Parathyroid adenoma (tissue), 2 donors: ENCODE results near the gene STAMBPL1.

Experiments used
- H2AFZ ChIP-seq: fragments of 300-600 bp; sonication (generic); one replicate; pipeline ENCODE4 v1.7.0; 2017; ENCODE audit warnings: antibody characterized with exemption, mild to moderate bottlenecking
- H3K27ac ChIP-seq: fragments of 300-600 bp; sonication (generic); one replicate; pipeline ENCODE4 v1.7.0; 2017
- H3K27me3 ChIP-seq: fragments of 300-600 bp; sonication (generic); one replicate; pipeline ENCODE4 v1.7.0; 2017; ENCODE audit warnings: low read length; ENCODE audit not compliant: control insufficient read depth, insufficient read depth
- H3K36me3 ChIP-seq: fragments of 300-600 bp; sonication (generic); one replicate; pipeline ENCODE4 v1.7.0; 2017; ENCODE audit warnings: low read length; ENCODE audit not compliant: control insufficient read depth, insufficient read depth
- H3K4me1 ChIP-seq: fragments of 300-600 bp; sonication (generic); one replicate; pipeline ENCODE4 v1.7.0; 2017; ENCODE audit warnings: control low read depth
- H3K4me2 ChIP-seq: fragments of 300-600 bp; sonication (generic); one replicate; pipeline ENCODE4 v1.7.0; 2017; ENCODE audit warnings: low read length
- H3K4me3 ChIP-seq: fragments of 300-600 bp; sonication (generic); one replicate; pipeline ENCODE4 v1.7.0; 2017; ENCODE audit warnings: low read depth, low read length
- H3K79me2 ChIP-seq: fragments of 300-600 bp; sonication (generic); one replicate; pipeline ENCODE4 v1.7.0; 2017; ENCODE audit warnings: control low read depth
- H3K9ac ChIP-seq: fragments of 300-600 bp; sonication (generic); one replicate; pipeline ENCODE4 v1.7.0; 2017; ENCODE audit warnings: mild to moderate bottlenecking
- H3K9me3 ChIP-seq: fragments of 300-600 bp; sonication (generic); one replicate; pipeline ENCODE4 v1.7.0; 2017; ENCODE audit warnings: low read length; ENCODE audit not compliant: control insufficient read depth
- TF ChIP-seq, protein P1 (sequence below): fragments of 300-600 bp; sonication (generic); IDR thresholded peaks from one replicate; pipeline ENCODE4 v1.7.0; 2017; ENCODE audit warnings: antibody characterized with exemption, mild to moderate bottlenecking
- donor health status: primary hyperparathyroidism.

The STAMBPL1 gene

GRCh38 chr10:88853155-88853881 is 26.7 kb upstream of the STAMBPL1 start:
- H3K9ac ChIP-seq, result no peak overlapping the region
- no peaks in the 10 kb centered on the region for H3K27me3 ChIP-seq
- no peaks in the 10 kb centered on the region for H3K36me3 ChIP-seq
- no peak overlapping the region for H3K4me2 ChIP-seq
- no peaks in the 10 kb centered on the region for H3K79me2 ChIP-seq
- no peak overlapping the region for H2AFZ ChIP-seq
- no peaks in the 10 kb centered on the region for H3K9me3 ChIP-seq
- H3K4me3 ChIP-seq, result no peak overlapping the region
- no peaks in the 10 kb centered on the region for H3K4me1 ChIP-seq
- no peak overlapping the region for H3K27ac ChIP-seq
- TF ChIP-seq, protein P1, sequence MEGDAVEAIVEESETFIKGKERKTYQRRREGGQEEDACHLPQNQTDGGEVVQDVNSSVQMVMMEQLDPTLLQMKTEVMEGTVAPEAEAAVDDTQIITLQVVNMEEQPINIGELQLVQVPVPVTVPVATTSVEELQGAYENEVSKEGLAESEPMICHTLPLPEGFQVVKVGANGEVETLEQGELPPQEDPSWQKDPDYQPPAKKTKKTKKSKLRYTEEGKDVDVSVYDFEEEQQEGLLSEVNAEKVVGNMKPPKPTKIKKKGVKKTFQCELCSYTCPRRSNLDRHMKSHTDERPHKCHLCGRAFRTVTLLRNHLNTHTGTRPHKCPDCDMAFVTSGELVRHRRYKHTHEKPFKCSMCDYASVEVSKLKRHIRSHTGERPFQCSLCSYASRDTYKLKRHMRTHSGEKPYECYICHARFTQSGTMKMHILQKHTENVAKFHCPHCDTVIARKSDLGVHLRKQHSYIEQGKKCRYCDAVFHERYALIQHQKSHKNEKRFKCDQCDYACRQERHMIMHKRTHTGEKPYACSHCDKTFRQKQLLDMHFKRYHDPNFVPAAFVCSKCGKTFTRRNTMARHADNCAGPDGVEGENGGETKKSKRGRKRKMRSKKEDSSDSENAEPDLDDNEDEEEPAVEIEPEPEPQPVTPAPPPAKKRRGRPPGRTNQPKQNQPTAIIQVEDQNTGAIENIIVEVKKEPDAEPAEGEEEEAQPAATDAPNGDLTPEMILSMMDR, result no peak

DNA sequence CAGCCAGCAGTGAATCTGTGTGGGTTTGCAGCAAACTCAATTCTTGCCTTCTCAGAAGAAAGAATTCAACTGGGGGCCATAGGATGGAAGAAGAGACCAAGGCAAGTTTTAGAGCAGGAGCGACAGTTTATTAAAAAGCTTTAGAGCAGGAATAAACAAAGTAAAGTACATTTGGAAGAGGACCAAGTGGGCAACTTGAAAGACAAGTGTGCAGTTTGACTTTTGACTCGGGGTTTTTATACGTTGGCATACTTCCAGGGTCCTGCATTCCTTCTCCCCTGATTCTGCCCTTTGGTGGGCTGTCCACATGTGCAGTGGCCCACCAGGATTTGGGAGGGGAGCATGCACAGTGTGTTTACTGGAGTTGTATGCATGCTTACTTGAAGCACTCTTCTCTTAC is 25.4 kb upstream of the STAMBPL1 start:
- TF ChIP-seq, protein P1, result no peak
- H3K4me1 ChIP-seq, result no peaks in the 10 kb centered on the region
- H3K9ac ChIP-seq, result no peak overlapping the region
- no peaks in the 10 kb centered on the region for H3K79me2 ChIP-seq
- no peak overlapping the region for H2AFZ ChIP-seq
- no peaks in the 10 kb centered on the region for H3K27me3 ChIP-seq
- no peak overlapping the region for H3K4me2 ChIP-seq
- no peaks in the 10 kb centered on the region for H3K36me3 ChIP-seq
- no peaks in the 10 kb centered on the region for H3K9me3 ChIP-seq
- no peak overlapping the region for H3K4me3 ChIP-seq
- no peak overlapping the region for H3K27ac ChIP-seq

- TF ChIP-seq, protein P1, result no peak
- Histone ChIP-seq H3K79me2 (no peaks in the 10 kb centered on the region), H3K36me3 (no peaks in the 10 kb centered on the region), H3K4me1 (no peaks in the 10 kb centered on the region), H3K9ac (no peak overlapping the region), H2AFZ (no peak overlapping the region), H3K4me3 (no peak overlapping the region), H3K9me3 (no peaks in the 10 kb centered on the region), H3K27me3 (no peaks in the 10 kb centered on the region), H3K4me2 (no peak overlapping the region), H3K27ac (no peak overlapping the region)
Measured at GRCh38 chr10:88857831-88858230, 22.2 kb upstream of the STAMBPL1 start.

DNA sequence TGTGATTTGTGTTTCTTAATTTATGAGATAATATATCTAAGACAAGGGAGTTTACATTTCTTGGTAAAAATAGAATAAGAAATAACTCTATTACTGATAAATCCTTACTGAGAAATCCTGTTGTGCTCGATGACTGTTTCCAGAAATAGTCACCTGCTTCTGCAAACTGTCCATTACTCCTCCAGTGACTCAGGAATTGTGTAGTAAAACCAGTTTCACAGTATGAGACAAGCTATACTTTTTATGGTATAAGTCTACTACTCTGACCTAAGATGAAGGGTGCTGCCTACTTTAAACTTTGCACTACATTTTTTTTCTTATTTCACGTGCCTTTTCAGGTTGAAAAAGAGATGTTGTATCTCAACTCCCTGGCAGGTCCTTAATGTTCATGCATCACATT is 21.6 kb upstream of the STAMBPL1 start:
- Histone ChIP-seq H3K4me3 (no peak overlapping the region), H3K4me1 (no peaks in the 10 kb centered on the region), H3K36me3 (no peaks in the 10 kb centered on the region), H3K9me3 (no peaks in the 10 kb centered on the region), H3K27me3 (no peaks in the 10 kb centered on the region), H3K79me2 (no peaks in the 10 kb centered on the region), H3K27ac (no peak overlapping the region), H3K4me2 (no peak overlapping the region), H2AFZ (no peak overlapping the region), H3K9ac (no peak overlapping the region)
- TF ChIP-seq, protein P1, result no peak

- Histone ChIP-seq H3K27ac (no peak overlapping the region), H3K4me2 (no peak overlapping the region)
Measured at GRCh38 chr10:88861036-88861435, 19.0 kb upstream of the STAMBPL1 start.

More at GRCh38 chr10:88861036-88861435, 19.0 kb upstream of the STAMBPL1 start:
- H3K79me2 ChIP-seq, result no peaks in the 10 kb centered on the region
- no peaks in the 10 kb centered on the region for H3K36me3 ChIP-seq
- no peak overlapping the region for H3K4me3 ChIP-seq
- TF ChIP-seq, protein P1, result no peak
- H3K4me1 ChIP-seq, result no peaks in the 10 kb centered on the region
- no peak overlapping the region for H2AFZ ChIP-seq
- H3K27me3 ChIP-seq, result no peaks in the 10 kb centered on the region
- no peak overlapping the region for H3K9ac ChIP-seq
- H3K9me3 ChIP-seq, result no peaks in the 10 kb centered on the region
